Esophagus squamous epithelium (tissue), 5 donors: ENCODE results near the gene EXOSC3. TPM values are rescaled to one million over a fixed set of nuclear protein-coding genes. Genes with fewer than 3 reads are reported as not detected.
"Not testable (repeated sequence)": the region's sequence is repeated elsewhere in the genome, so short reads cannot be mapped to it uniquely, and the experiment has no call there.

Source experiments
- DNase-seq: peaks from one replicate; lab custom pipeline; 2025; lab: John Stamatoyannopoulos, UW
- H3K27ac ChIP-seq, 4 donors: fragments of 200-600 bp; sonication (generic); one replicate each; pipeline ENCODE4 v1.5.1; 2016 to 2019; ENCODE audit warnings: mild to moderate bottlenecking in 1 of 4
- H3K27me3 ChIP-seq, 4 donors: fragments of 200-600 bp; sonication (generic); 1 replicate in 3 of 4; 2 replicates in 1 of 4; pipeline versions ENCODE4 v1.5.1 to v1.6.0; 2017 to 2021; ENCODE audit warnings: antibody characterized with exemption in 1 of 4
- H3K36me3 ChIP-seq, 3 donors: fragments of 200-600 bp; sonication (generic); one replicate each; pipeline ENCODE4 v1.5.1; 2016 to 2019
- H3K4me1 ChIP-seq, 3 donors: fragments of 200-600 bp; sonication (generic); one replicate each; pipeline ENCODE4 v1.5.1; 2017 to 2019
- H3K4me3 ChIP-seq, 4 donors: fragments of 200-600 bp; sonication (generic); 1 replicate in 3 of 4; 2 replicates in 1 of 4; pipeline ENCODE4 v1.5.1; 2016 to 2019; ENCODE audit warnings: mild to moderate bottlenecking in 2 of 4, moderate library complexity in 1 of 4
- H3K9me3 ChIP-seq, 3 donors: fragments of 200-600 bp; sonication (generic); one replicate each; pipeline ENCODE4 v1.5.1; 2016 to 2019
- CTCF ChIP-seq, 6 experiments: fragments of 450-650 bp in 4 of 6; fragments of 200-600 bp in 2 of 6; sonication (generic) in 2 of 6; IDR thresholded peaks; one replicate each; pipeline ENCODE4 v1.5.1; 2016 to 2019; ENCODE audit warnings: antibody characterized with exemption in 6 of 6, mild to moderate bottlenecking in 4 of 6, moderate library complexity in 4 of 6
- POLR2A ChIP-seq, 4 donors: fragments of 450-650 bp; IDR thresholded peaks; one replicate each; pipeline ENCODE4 v1.6.1; 2017; ENCODE audit warnings: antibody characterized with exemption in 4 of 4, mild to moderate bottlenecking in 4 of 4, moderate library complexity in 3 of 4
- WGBS, 2 donors: methylation state at CpG; one replicate each; pipeline ENCODE4 v1.1.5; 2018; 5-methylcytosine and 5-hydroxymethylcytosine counted together
- intact Hi-C: fragments of 100-400 bp; cut with DNase I; formaldehyde crosslinking; loops from one replicate; pipeline ENCODE4 v1.15.0; 2022
- total RNA-seq, 4 donors: library from RNA; depleted of rRNA; stranded (reverse); fragments of >200 nt; gene quantifications; one replicate each; pipeline ENCODE4 v1.1.0, GENCODE V29; 2016
- donor health status: DM: yes; HTN: yes; CAD: no.

Gene EXOSC3
- total RNA-seq, result 10 to 100 TPM; 26.1 to 51.8 (median 36.6) TPM

- Histone ChIP-seq H3K27me3 (peaks cover 0 to 3% (median 0%) of the 10 kb centered on the region in 4 donors), H3K36me3 (peaks cover 0 to 38% (median 0%) of the 10 kb centered on the region in 3 donors), H3K4me1 (peaks cover 3 to 32% (median 18%) of the 10 kb centered on the region in 3 donors), H3K27ac (peak within 1 kb of the TSS; percentile 79 to 88 (median 86)), H3K4me3 (peak within 1 kb of the TSS; percentile 72 to 95 (median 90)), H3K9me3 (no peaks in the 10 kb centered on the region)
- intact Hi-C loops, result no loop called here
- DNase-seq, result peak; percentile 45
- 0 to 10% methylated on average over 11 of the region's 73 CpGs for WGBS, 2 donors
- peak in 2 of 6 experiments; percentile 23 to 24 for TF ChIP-seq CTCF (IDR thresholded peaks at IDR 0.05)
- peak in 2 of 4 donors; percentile 56 to 61 for TF ChIP-seq POLR2A (IDR thresholded peaks at IDR 0.05)
Observed at GRCh38 chr9:37784616-37785483, at the start of gene EXOSC3. Gene EXOSC3 (minus strand): TSS chr9:37785064. CDS start chr9:37785044, 20 bp downstream.

- TF ChIP-seq CTCF (IDR thresholded peaks at IDR 0.05), result no peak
- no peak for TF ChIP-seq POLR2A (IDR thresholded peaks at IDR 0.05)
- no peaks in the 10 kb centered on the region for H3K27me3 ChIP-seq
- 82 to 89% methylated on average over 1 to 4 of the region's 4 CpGs for WGBS, 2 donors
- no peak for DNase-seq
- no peak overlapping the region for H3K4me3 ChIP-seq
- no peak overlapping the region for H3K27ac ChIP-seq
- no peaks in the 10 kb centered on the region for H3K9me3 ChIP-seq
- no peaks in the 10 kb centered on the region for H3K4me1 ChIP-seq
- H3K36me3 ChIP-seq, result peaks cover 0 to 62% (median 0%) of the 10 kb centered on the region in 3 donors
- intact Hi-C loops, result no loop called here
Observed at GRCh38 chr9:37827483-37828165, 42.8 kb upstream of the EXOSC3 start.

- DNase-seq, H3K4me1 ChIP-seq, H3K27ac ChIP-seq, H3K27me3 ChIP-seq, H3K4me3 ChIP-seq, H3K9me3 ChIP-seq, intact Hi-C loops: not testable (repeated sequence)
- peaks cover 0 to 87% (median 0%) of the 10 kb centered on the region in 3 donors for H3K36me3 ChIP-seq
- 97 to 100% methylated on average over 2 of the region's 2 CpGs for WGBS, 2 donors
Observed at GRCh38 chr9:37825174-37825573, 40.3 kb upstream of the EXOSC3 start.

- TF ChIP-seq CTCF (IDR thresholded peaks at IDR 0.05) (no peak), POLR2A (IDR thresholded peaks at IDR 0.05) (no peak)
- Histone ChIP-seq H3K36me3 (peaks cover 0 to 46% (median 0%) of the 10 kb centered on the region in 3 donors), H3K4me3 (no peak overlapping the region), H3K9me3 (no peaks in the 10 kb centered on the region), H3K27me3 (no peaks in the 10 kb centered on the region), H3K27ac (no peak overlapping the region), H3K4me1 (no peaks in the 10 kb centered on the region)
- 79 to 82% methylated on average over 5 of the region's 5 CpGs for WGBS, 2 donors
- DNase-seq, result no peak
- intact Hi-C loops, result no loop called here
Observed at GRCh38 chr9:37820142-37820541, 35.3 kb upstream of the EXOSC3 start.

GRCh38 chr9:37818849-37819248, 34.0 kb upstream of the EXOSC3 start:
- no peak for TF ChIP-seq CTCF (IDR thresholded peaks at IDR 0.05)
- TF ChIP-seq POLR2A (IDR thresholded peaks at IDR 0.05), result no peak
- Histone ChIP-seq H3K4me3 (no peak overlapping the region), H3K4me1 (no peaks in the 10 kb centered on the region), H3K27ac (no peak overlapping the region), H3K36me3 (peaks cover 0 to 35% (median 0%) of the 10 kb centered on the region in 3 donors), H3K9me3 (no peaks in the 10 kb centered on the region), H3K27me3 (no peaks in the 10 kb centered on the region)
- no peak for DNase-seq
- 67 to 84% methylated on average over 2 of the region's 2 CpGs for WGBS, 2 donors
- intact Hi-C loops, result no loop called here
